ENCODE measurements around the gene PITX1.
A peak's percentile ranks its signal among the peaks of the same experiment; 100 is the strongest.

Gene PITX1

DNA sequence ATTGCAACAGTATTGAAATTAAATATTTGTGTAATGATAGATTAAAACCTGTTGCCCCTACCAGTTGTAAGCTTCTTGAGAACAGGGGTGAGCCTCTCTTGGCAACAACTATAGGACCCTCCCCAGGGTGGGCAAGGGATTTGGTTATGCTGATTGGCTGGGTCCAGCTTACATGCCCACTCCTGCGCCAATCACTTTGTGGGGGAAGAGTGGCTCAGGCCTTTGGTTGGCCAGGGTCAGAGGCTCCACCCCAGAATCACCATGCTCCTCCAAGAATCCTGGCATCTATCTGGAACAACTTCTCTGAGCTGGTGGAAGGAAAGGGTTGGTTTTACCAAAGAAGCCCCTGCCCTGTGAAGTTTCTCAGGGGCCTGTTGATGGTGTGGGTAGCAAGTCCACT is 8.6 kb upstream of the PITX1 start:
- Histone ChIP-seq H3K79me1 (ENCODE audit: low read depth, low read length) (no peaks in the 10 kb centered on the region), H3K36me3 (replicated peaks in 1 of 2; ENCODE audit: control insufficient read depth in 2 of 2, insufficient read depth in 2 of 2, low read length in 2 of 2) (no peaks in the 10 kb centered on the region), H2BK5ac (ENCODE audit: low read length) (no peak overlapping the region), H3K4ac (ENCODE audit: low read length) (no peak overlapping the region), H2AK5ac (ENCODE audit: low read depth, low read length) (no peak overlapping the region), H3K9ac (ENCODE audit: low read depth, low read length, poor library complexity) (no peak overlapping the region), H2BK15ac (ENCODE audit: low read length) (no peak overlapping the region), H3K14ac (ENCODE audit: low read length) (no peak overlapping the region), H3K27me3 (ENCODE audit: control insufficient read depth in 3 of 3, insufficient read depth in 3 of 3, low read depth in 1 of 3, low read length in 3 of 3) (peaks cover 40 to 98% (median 85%) of the 10 kb centered on the region in 3 experiments), H2AFZ (ENCODE audit: low read length) (no peak overlapping the region), H4K8ac (ENCODE audit: low read depth, low read length) (no peak overlapping the region), H3K18ac (ENCODE audit: low read length) (no peak overlapping the region), H3K9me3 (replicated peaks in 1 of 2; ENCODE audit: control insufficient read depth in 2 of 2, insufficient read depth in 1 of 2, low read depth in 1 of 2, low read length in 2 of 2) (no peaks in the 10 kb centered on the region), H2BK12ac (ENCODE audit: low read length) (no peak overlapping the region), H3K27ac (replicated peaks; ENCODE audit: low read length) (no peak overlapping the region), H3K4me3 (ENCODE audit: low read length in 2 of 2) (no peak overlapping the region), H3K4me1 (ENCODE audit: control insufficient read depth in 2 of 2, insufficient read depth in 1 of 2, low read depth in 1 of 2, low read length in 2 of 2) (peaks cover 0 to 5% of the 10 kb centered on the region in 2 donors), H3K4me2 (ENCODE audit: insufficient read depth, low read length, poor library complexity, severe bottlenecking) (no peak overlapping the region), H2BK120ac (ENCODE audit: low read depth, low read length) (no peak overlapping the region), H3K23ac (ENCODE audit: low read depth, low read length, poor library complexity) (no peak overlapping the region), H4K91ac (ENCODE audit: low read depth, low read length, poor library complexity) (no peak overlapping the region)
- no peak for DNase-seq (ENCODE audit: low spot score)
- no CpG with 5 or more reads among the region's 1 CpG for WGBS, 2 donors (ENCODE audit: extremely low coverage in 2 of 2, insufficient read length in 2 of 2, insufficient replicate concordance in 1 of 2)

DNA sequence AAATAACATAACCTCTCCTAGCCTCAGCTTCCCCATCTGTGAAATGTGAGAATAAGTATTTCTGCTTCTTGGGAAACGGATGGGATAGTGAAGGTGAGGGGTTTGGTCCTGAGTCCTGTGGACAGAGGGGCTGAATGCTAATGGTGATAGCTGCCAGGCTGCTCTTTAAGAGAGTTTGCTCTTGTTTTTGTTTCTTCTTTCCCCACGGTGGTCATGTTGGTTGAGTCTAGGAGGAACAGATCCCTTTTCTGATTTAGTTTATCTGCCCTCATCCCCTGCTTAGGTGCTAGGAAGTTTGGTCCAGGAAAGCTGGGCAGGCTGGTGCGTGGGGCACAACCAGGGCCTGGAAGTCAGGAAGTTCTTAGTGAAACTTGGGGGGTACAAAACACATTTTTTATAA is 7.7 kb upstream of the PITX1 start:
- Histone ChIP-seq H3K36me3 (replicated peaks in 1 of 2; ENCODE audit: control insufficient read depth in 2 of 2, insufficient read depth in 2 of 2, low read length in 2 of 2) (no peaks in the 10 kb centered on the region), H3K79me1 (ENCODE audit: low read depth, low read length) (no peaks in the 10 kb centered on the region), H3K4me3 (ENCODE audit: low read length in 2 of 2) (no peak overlapping the region), H2BK12ac (ENCODE audit: low read length) (no peak overlapping the region), H3K4me2 (ENCODE audit: insufficient read depth, low read length, poor library complexity, severe bottlenecking) (no peak overlapping the region), H3K9me3 (replicated peaks in 1 of 2; ENCODE audit: control insufficient read depth in 2 of 2, insufficient read depth in 1 of 2, low read depth in 1 of 2, low read length in 2 of 2) (no peaks in the 10 kb centered on the region), H2BK120ac (ENCODE audit: low read depth, low read length) (no peak overlapping the region), H2BK15ac (ENCODE audit: low read length) (no peak overlapping the region), H3K27ac (replicated peaks; ENCODE audit: low read length) (no peak overlapping the region), H3K18ac (ENCODE audit: low read length) (no peak overlapping the region), H3K9ac (ENCODE audit: low read depth, low read length, poor library complexity) (no peak overlapping the region), H3K23ac (ENCODE audit: low read depth, low read length, poor library complexity) (no peak overlapping the region), H2AK5ac (ENCODE audit: low read depth, low read length) (no peak overlapping the region), H4K91ac (ENCODE audit: low read depth, low read length, poor library complexity) (no peak overlapping the region), H4K8ac (ENCODE audit: low read depth, low read length) (no peak overlapping the region), H2AFZ (ENCODE audit: low read length) (no peak overlapping the region), H3K4me1 (ENCODE audit: control insufficient read depth in 2 of 2, insufficient read depth in 1 of 2, low read depth in 1 of 2, low read length in 2 of 2) (peaks cover 0 to 4% of the 10 kb centered on the region in 2 donors), H3K4ac (ENCODE audit: low read length) (no peak overlapping the region), H3K14ac (ENCODE audit: low read length) (no peak overlapping the region), H3K27me3 (ENCODE audit: control insufficient read depth in 3 of 3, insufficient read depth in 3 of 3, low read depth in 1 of 3, low read length in 3 of 3) (peaks cover 47 to 100% (median 92%) of the 10 kb centered on the region in 3 experiments), H2BK5ac (ENCODE audit: low read length) (no peak overlapping the region)
- WGBS, 2 donors (ENCODE audit: extremely low coverage in 2 of 2, insufficient read length in 2 of 2, insufficient replicate concordance in 1 of 2): no CpG with 5 or more reads among the region's 3 CpGs
- DNase-seq (ENCODE audit: low spot score): no peak

DNA sequence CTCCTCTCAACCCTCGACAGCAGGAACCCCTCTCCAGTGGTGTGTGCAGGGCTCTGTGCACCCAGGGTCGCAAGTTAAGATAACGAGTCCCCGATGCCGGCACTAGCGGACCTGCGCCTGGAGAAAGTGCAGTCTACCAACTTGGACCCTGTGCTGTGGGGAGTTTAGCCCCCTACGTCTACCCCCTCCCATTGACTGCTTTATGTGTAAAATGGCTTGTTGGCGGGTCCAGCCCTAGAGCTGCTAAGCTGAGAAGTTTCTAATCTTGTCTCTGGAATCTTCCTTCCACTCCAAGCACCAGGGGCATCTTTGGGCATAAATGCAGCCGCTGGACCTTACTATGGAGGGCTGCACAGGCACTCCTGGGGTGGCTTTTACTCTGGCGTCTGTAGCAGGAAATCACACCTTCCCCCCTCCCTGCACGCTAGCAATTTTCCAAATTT is 7.1 kb upstream of the PITX1 start:
- Histone ChIP-seq H2BK120ac (ENCODE audit: low read depth, low read length) (no peak overlapping the region), H3K9me3 (replicated peaks in 1 of 2; ENCODE audit: control insufficient read depth in 2 of 2, insufficient read depth in 1 of 2, low read depth in 1 of 2, low read length in 2 of 2) (no peaks in the 10 kb centered on the region), H3K27ac (replicated peaks; ENCODE audit: low read length) (no peak overlapping the region), H3K18ac (ENCODE audit: low read length) (peak overlapping the region; percentile 81), H3K4ac (ENCODE audit: low read length) (no peak overlapping the region), H4K8ac (ENCODE audit: low read depth, low read length) (no peak overlapping the region), H2BK12ac (ENCODE audit: low read length) (no peak overlapping the region), H3K4me2 (ENCODE audit: insufficient read depth, low read length, poor library complexity, severe bottlenecking) (no peak overlapping the region), H3K79me1 (ENCODE audit: low read depth, low read length) (no peaks in the 10 kb centered on the region), H3K14ac (ENCODE audit: low read length) (peak overlapping the region; percentile 23), H3K27me3 (ENCODE audit: control insufficient read depth in 3 of 3, insufficient read depth in 3 of 3, low read depth in 1 of 3, low read length in 3 of 3) (peaks cover 51 to 100% (median 94%) of the 10 kb centered on the region in 3 experiments), H3K36me3 (replicated peaks in 1 of 2; ENCODE audit: control insufficient read depth in 2 of 2, insufficient read depth in 2 of 2, low read length in 2 of 2) (no peaks in the 10 kb centered on the region), H3K9ac (ENCODE audit: low read depth, low read length, poor library complexity) (no peak overlapping the region), H2AK5ac (ENCODE audit: low read depth, low read length) (no peak overlapping the region), H4K91ac (ENCODE audit: low read depth, low read length, poor library complexity) (no peak overlapping the region), H3K4me3 (ENCODE audit: low read length in 2 of 2) (peak overlapping the region in 1 of 2 donors; percentile 1), H2AFZ (ENCODE audit: low read length) (peak overlapping the region; percentile 46), H2BK15ac (ENCODE audit: low read length) (no peak overlapping the region), H3K23ac (ENCODE audit: low read depth, low read length, poor library complexity) (peak overlapping the region; percentile 77), H3K4me1 (ENCODE audit: control insufficient read depth in 2 of 2, insufficient read depth in 1 of 2, low read depth in 1 of 2, low read length in 2 of 2) (peaks cover 0 to 4% of the 10 kb centered on the region in 2 donors), H2BK5ac (ENCODE audit: low read length) (no peak overlapping the region)
- no CpG with 5 or more reads among the region's 12 CpGs for WGBS, 2 donors (ENCODE audit: extremely low coverage in 2 of 2, insufficient read length in 2 of 2, insufficient replicate concordance in 1 of 2)
- DNase-seq (ENCODE audit: low spot score): no peak

DNA sequence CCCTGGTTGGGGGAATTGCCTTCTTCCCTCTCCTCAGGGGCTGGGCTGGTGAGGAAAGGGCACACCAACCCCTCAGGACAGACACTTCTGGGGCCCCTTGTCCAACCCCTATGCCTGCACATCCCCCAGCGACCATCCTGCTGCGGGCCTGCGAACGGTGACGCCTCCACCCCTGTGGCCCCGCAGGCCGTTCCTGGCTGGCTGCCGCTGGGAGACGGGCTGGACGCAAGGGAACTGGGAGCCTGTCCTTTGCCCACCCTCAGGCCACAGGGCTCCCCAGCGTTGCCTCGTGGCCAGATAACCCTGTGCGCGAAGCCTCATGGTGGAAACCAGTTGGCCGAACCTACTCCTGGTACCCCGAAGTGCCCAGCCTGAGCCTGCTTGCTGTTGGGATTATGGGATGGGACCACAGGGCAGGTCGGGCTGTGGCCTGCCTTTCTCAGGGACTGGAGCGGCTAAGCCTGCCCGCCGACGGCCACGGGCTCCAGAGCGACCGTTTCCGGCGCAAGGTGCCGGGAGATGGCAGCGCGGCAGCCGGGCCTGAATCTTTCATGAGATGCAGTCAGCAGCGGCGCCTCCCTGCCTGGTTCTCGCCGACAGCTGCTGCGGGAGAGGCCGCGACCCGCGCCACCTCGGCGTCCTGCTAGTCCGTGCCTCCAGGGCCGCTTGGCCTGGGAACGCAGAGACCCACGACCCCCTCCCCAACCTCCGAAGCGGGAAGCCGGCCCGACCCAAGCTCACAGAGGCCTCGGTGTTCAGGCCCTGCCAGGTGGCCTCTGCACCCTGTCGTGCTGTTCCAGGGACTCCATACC is 6.5 kb upstream of the PITX1 start:
- Histone ChIP-seq H2BK15ac (ENCODE audit: low read length) (no peak overlapping the region), H3K9ac (ENCODE audit: low read depth, low read length, poor library complexity) (no peak overlapping the region), H3K9me3 (replicated peaks in 1 of 2; ENCODE audit: control insufficient read depth in 2 of 2, insufficient read depth in 1 of 2, low read depth in 1 of 2, low read length in 2 of 2) (peaks cover 0 to 2% of the 10 kb centered on the region in 2 donors), H4K91ac (ENCODE audit: low read depth, low read length, poor library complexity) (no peak overlapping the region), H3K4me3 (ENCODE audit: low read length in 2 of 2) (peak overlapping the region in 1 of 2 donors; percentile 1), H3K4me2 (ENCODE audit: insufficient read depth, low read length, poor library complexity, severe bottlenecking) (no peak overlapping the region), H4K8ac (ENCODE audit: low read depth, low read length) (no peak overlapping the region), H2BK12ac (ENCODE audit: low read length) (peak overlapping the region; percentile 52), H3K4ac (ENCODE audit: low read length) (no peak overlapping the region), H2AK5ac (ENCODE audit: low read depth, low read length) (peak overlapping the region; percentile 18), H3K79me1 (ENCODE audit: low read depth, low read length) (no peaks in the 10 kb centered on the region), H3K27me3 (ENCODE audit: control insufficient read depth in 3 of 3, insufficient read depth in 3 of 3, low read depth in 1 of 3, low read length in 3 of 3) (peaks cover 55 to 100% (median 95%) of the 10 kb centered on the region in 3 experiments), H3K18ac (ENCODE audit: low read length) (peak overlapping the region; percentile 81), H3K4me1 (ENCODE audit: control insufficient read depth in 2 of 2, insufficient read depth in 1 of 2, low read depth in 1 of 2, low read length in 2 of 2) (peaks cover 0 to 4% of the 10 kb centered on the region in 2 donors), H2BK5ac (ENCODE audit: low read length) (no peak overlapping the region), H2AFZ (ENCODE audit: low read length) (peak overlapping the region; percentile 46), H3K14ac (ENCODE audit: low read length) (peak overlapping the region; percentile 23), H2BK120ac (ENCODE audit: low read depth, low read length) (no peak overlapping the region), H3K36me3 (replicated peaks in 1 of 2; ENCODE audit: control insufficient read depth in 2 of 2, insufficient read depth in 2 of 2, low read length in 2 of 2) (no peaks in the 10 kb centered on the region), H3K23ac (ENCODE audit: low read depth, low read length, poor library complexity) (peak overlapping the region; percentile 77), H3K27ac (replicated peaks; ENCODE audit: low read length) (no peak overlapping the region)
- WGBS, 2 donors (ENCODE audit: extremely low coverage in 2 of 2, insufficient read length in 2 of 2, insufficient replicate concordance in 1 of 2): no CpG with 5 or more reads among the region's 51 CpGs
- DNase-seq (ENCODE audit: low spot score): no peak

Measured in neuronal stem cell (in vitro differentiated cells).